Measurements from ENCODE around the gene CREB3L2. TPM values are rescaled to one million over a fixed set of nuclear protein-coding genes. Genes with fewer than 3 reads are reported as not detected.
A peak's percentile ranks its signal among the peaks of the same experiment; 100 is the strongest.

CREB3L2 gene
- total and polyA plus RNA-seq, 4 experiments from 2014 or later = 6.8 to 41.3 (median 28.3) TPM

- no peaks in the 10 kb centered on the region for H3K9me3 ChIP-seq (ENCODE audit: control insufficient read depth in 1 of 2, low read length in 2 of 2)
- H3K27me3 Mint-ChIP-seq = peaks cover 0 to 4% of the 10 kb centered on the region in 2 donors
- H3K36me3 Mint-ChIP-seq = peaks cover 0 to 4% of the 10 kb centered on the region in 2 donors
- peaks cover 0 to 9% (median 2%) of the 10 kb centered on the region in 8 donors for H3K9me3 Mint-ChIP-seq
- no peak overlapping the region for H3K4me3 Mint-ChIP-seq
- no peaks in the 10 kb centered on the region for H3K4me1 ChIP-seq (ENCODE audit: insufficient read depth, low read length)
- DNase-seq = no peak
- H3K36me3 ChIP-seq (ENCODE audit: insufficient read depth, low read length) = no peaks in the 10 kb centered on the region
- ChIA-PET POLR2A (ENCODE audit: partially characterized antibody) (interaction anchor here (0.9 kb wide), 1 partner anchor 9 kb away, joined by 4 read pairs; no protein-coding TSS in a partner anchor), CTCF (ENCODE audit: partially characterized antibody) (interaction anchor here (12.0 kb wide), 1 partner anchor 122 kb away, joined by 108 read pairs; no protein-coding TSS in a partner anchor)
- no peak overlapping the region for H3K27ac Mint-ChIP-seq
- H3K4me3 ChIP-seq (ENCODE audit: low read length in 2 of 2) = no peak overlapping the region
- intact Hi-C loops (cut with micrococcal nuclease) = no loop called here
- no peaks in the 10 kb centered on the region for H3K27me3 ChIP-seq (ENCODE audit: insufficient read depth, low read length)
- H3K4me1 Mint-ChIP-seq = peaks cover 0 to 2% (median 0%) of the 10 kb centered on the region in 4 donors
- H3K27ac ChIP-seq (ENCODE audit: low read depth, low read length) = no peak overlapping the region
These were observed 22.9 kb upstream of the CREB3L2 start for GRCh38 chr7:138024765-138025164.

GRCh38 chr7:138024343-138024691 is 22.4 kb upstream of the CREB3L2 start:
- Histone ChIP-seq H3K4me1 (ENCODE audit: insufficient read depth, low read length) (no peaks in the 10 kb centered on the region), H3K9me3 (ENCODE audit: control insufficient read depth in 1 of 2, low read length in 2 of 2) (no peaks in the 10 kb centered on the region), H3K4me3 (ENCODE audit: low read length in 2 of 2) (no peak overlapping the region), H3K36me3 (ENCODE audit: insufficient read depth, low read length) (no peaks in the 10 kb centered on the region), H3K27ac (ENCODE audit: low read depth, low read length) (no peak overlapping the region), H3K27me3 (ENCODE audit: insufficient read depth, low read length) (no peaks in the 10 kb centered on the region)
- peaks cover 0 to 9% (median 2%) of the 10 kb centered on the region in 8 donors for H3K9me3 Mint-ChIP-seq
- H3K27me3 Mint-ChIP-seq = peaks cover 0 to 4% of the 10 kb centered on the region in 2 donors
- H3K36me3 Mint-ChIP-seq = peaks cover 0 to 4% of the 10 kb centered on the region in 2 donors
- no peak overlapping the region for H3K27ac Mint-ChIP-seq
- POLR2A ChIA-PET (ENCODE audit: partially characterized antibody) = interaction anchor here (0.9 kb wide), 1 partner anchor 9 kb away, joined by 4 read pairs; no protein-coding TSS in a partner anchor
- H3K4me1 Mint-ChIP-seq = peaks cover 0 to 2% (median 0%) of the 10 kb centered on the region in 4 donors
- intact Hi-C loops (cut with micrococcal nuclease) = no loop called here
- no peak for DNase-seq
- CTCF ChIA-PET (ENCODE audit: partially characterized antibody) = interaction anchor here (1.0 to 12.0 kb wide), 4 partner anchors 15 to 121 kb away, joined by 3 to 108 read pairs (median 7); partner anchors contain the start of gene CREB3L2
- no peak overlapping the region for H3K4me3 Mint-ChIP-seq

GRCh38 chr7:138023618-138024342 is 21.9 kb upstream of the CREB3L2 start:
- Histone ChIP-seq H3K4me1 (ENCODE audit: insufficient read depth, low read length) (no peaks in the 10 kb centered on the region), H3K4me3 (ENCODE audit: low read length in 2 of 2) (no peak overlapping the region), H3K9me3 (ENCODE audit: control insufficient read depth in 1 of 2, low read length in 2 of 2) (no peaks in the 10 kb centered on the region), H3K27ac (ENCODE audit: low read depth, low read length) (no peak overlapping the region), H3K27me3 (ENCODE audit: insufficient read depth, low read length) (no peaks in the 10 kb centered on the region), H3K36me3 (ENCODE audit: insufficient read depth, low read length) (no peaks in the 10 kb centered on the region)
- Mint-ChIP-seq H3K4me1 (peaks cover 0 to 2% (median 0%) of the 10 kb centered on the region in 4 donors), H3K27me3 (peaks cover 0 to 4% of the 10 kb centered on the region in 2 donors), H3K36me3 (peaks cover 0 to 4% of the 10 kb centered on the region in 2 donors), H3K4me3 (no peak overlapping the region), H3K9me3 (peaks cover 0 to 9% (median 2%) of the 10 kb centered on the region in 8 donors), H3K27ac (no peak overlapping the region)
- DNase-seq = no peak
- ChIA-PET POLR2A (ENCODE audit: partially characterized antibody) (interaction anchor here (0.9 kb wide), 1 partner anchor 10 kb away, joined by 4 read pairs; no protein-coding TSS in a partner anchor), CTCF (ENCODE audit: partially characterized antibody) (interaction anchor here (1.0 to 12.0 kb wide), 4 partner anchors 15 to 121 kb away, joined by 3 to 108 read pairs (median 7); partner anchors contain the start of gene CREB3L2)
- intact Hi-C loops (cut with micrococcal nuclease) = no loop called here

- Histone ChIP-seq H3K36me3 (ENCODE audit: insufficient read depth, low read length) (no peaks in the 10 kb centered on the region), H3K27me3 (ENCODE audit: insufficient read depth, low read length) (no peaks in the 10 kb centered on the region), H3K27ac (ENCODE audit: low read depth, low read length) (no peak overlapping the region), H3K4me1 (ENCODE audit: insufficient read depth, low read length) (no peaks in the 10 kb centered on the region), H3K9me3 (ENCODE audit: control insufficient read depth in 1 of 2, low read length in 2 of 2) (no peaks in the 10 kb centered on the region), H3K4me3 (ENCODE audit: low read length in 2 of 2) (no peak overlapping the region)
- CTCF ChIA-PET (ENCODE audit: partially characterized antibody) = interaction anchor here (2.5 to 12.0 kb wide), 2 partner anchors 15 to 119 kb away, joined by 6 to 108 read pairs; no protein-coding TSS in a partner anchor
- Mint-ChIP-seq H3K4me3 (no peak overlapping the region), H3K27me3 (peaks cover 0 to 3% of the 10 kb centered on the region in 2 donors), H3K4me1 (peaks cover 0 to 2% (median 0%) of the 10 kb centered on the region in 4 donors), H3K36me3 (peaks cover 0 to 4% of the 10 kb centered on the region in 2 donors), H3K27ac (no peak overlapping the region), H3K9me3 (peaks cover 0 to 9% (median 2%) of the 10 kb centered on the region in 8 donors)
- DNase-seq = no peak
- POLR2A ChIA-PET (ENCODE audit: partially characterized antibody) = no interaction called here
- intact Hi-C loops (cut with micrococcal nuclease) = no loop called here
These were observed 20.0 kb upstream of the CREB3L2 start for GRCh38 chr7:138021889-138022288.

GRCh38 chr7:138017992-138018391 is 16.1 kb upstream of the CREB3L2 start:
- Mint-ChIP-seq H3K4me1 (no peaks in the 10 kb centered on the region), H3K9me3 (no peaks in the 10 kb centered on the region), H3K27me3 (peaks cover 0 to 3% of the 10 kb centered on the region in 2 donors), H3K4me3 (no peak overlapping the region), H3K27ac (no peak overlapping the region), H3K36me3 (no peaks in the 10 kb centered on the region)
- POLR2A ChIA-PET (ENCODE audit: partially characterized antibody) = no interaction called here
- H3K27me3 ChIP-seq (ENCODE audit: insufficient read depth, low read length) = no peaks in the 10 kb centered on the region
- no peak overlapping the region for H3K27ac ChIP-seq (ENCODE audit: low read depth, low read length)
- no peak for DNase-seq
- no peak overlapping the region for H3K4me3 ChIP-seq (ENCODE audit: low read length in 2 of 2)
- no peaks in the 10 kb centered on the region for H3K9me3 ChIP-seq (ENCODE audit: control insufficient read depth in 1 of 2, low read length in 2 of 2)
- intact Hi-C loops (cut with micrococcal nuclease) = no loop called here
- no peaks in the 10 kb centered on the region for H3K4me1 ChIP-seq (ENCODE audit: insufficient read depth, low read length)
- H3K36me3 ChIP-seq (ENCODE audit: insufficient read depth, low read length) = no peaks in the 10 kb centered on the region
- CTCF ChIA-PET (ENCODE audit: partially characterized antibody) = interaction anchor here (1.4 to 12.0 kb wide), 5 partner anchors 11 to 720 kb away, joined by 3 to 108 read pairs (median 16); partner anchors contain the start of gene CREB3L2

GRCh38 chr7:138015096-138015495 is 13.2 kb upstream of the CREB3L2 start:
- H3K27me3 ChIP-seq (ENCODE audit: insufficient read depth, low read length) = no peaks in the 10 kb centered on the region
- Mint-ChIP-seq H3K36me3 (no peaks in the 10 kb centered on the region), H3K4me1 (no peaks in the 10 kb centered on the region), H3K27me3 (no peaks in the 10 kb centered on the region), H3K27ac (no peak overlapping the region), H3K4me3 (no peak overlapping the region), H3K9me3 (no peaks in the 10 kb centered on the region)
- no peak overlapping the region for H3K27ac ChIP-seq (ENCODE audit: low read depth, low read length)
- no peaks in the 10 kb centered on the region for H3K9me3 ChIP-seq (ENCODE audit: control insufficient read depth in 1 of 2, low read length in 2 of 2)
- H3K4me1 ChIP-seq (ENCODE audit: insufficient read depth, low read length) = no peaks in the 10 kb centered on the region
- ChIA-PET POLR2A (ENCODE audit: partially characterized antibody) (no interaction called here), CTCF (ENCODE audit: partially characterized antibody) (interaction anchor here (1.0 to 12.0 kb wide), 4 partner anchors 8 to 112 kb away, joined by 3 to 108 read pairs (median 26); partner anchors contain the start of gene CREB3L2)
- DNase-seq = no peak
- H3K4me3 ChIP-seq (ENCODE audit: low read length in 2 of 2) = no peak overlapping the region
- H3K36me3 ChIP-seq (ENCODE audit: insufficient read depth, low read length) = no peaks in the 10 kb centered on the region
- intact Hi-C loops (cut with micrococcal nuclease) = no loop called here

- H3K4me3 Mint-ChIP-seq = no peak overlapping the region
- no peak overlapping the region for H3K4me3 ChIP-seq (ENCODE audit: low read length in 2 of 2)
- ChIA-PET POLR2A (ENCODE audit: partially characterized antibody) (no interaction called here), CTCF (ENCODE audit: partially characterized antibody) (interaction anchor here (1.0 to 12.0 kb wide), 4 partner anchors 7 to 112 kb away, joined by 3 to 108 read pairs (median 26); partner anchors contain the start of gene CREB3L2)
- no peaks in the 10 kb centered on the region for H3K27me3 Mint-ChIP-seq
- no peaks in the 10 kb centered on the region for H3K9me3 ChIP-seq (ENCODE audit: control insufficient read depth in 1 of 2, low read length in 2 of 2)
- H3K36me3 Mint-ChIP-seq = no peaks in the 10 kb centered on the region
- H3K4me1 ChIP-seq (ENCODE audit: insufficient read depth, low read length) = no peaks in the 10 kb centered on the region
- intact Hi-C loops (cut with micrococcal nuclease) = no loop called here
- no peaks in the 10 kb centered on the region for H3K9me3 Mint-ChIP-seq
- H3K36me3 ChIP-seq (ENCODE audit: insufficient read depth, low read length) = no peaks in the 10 kb centered on the region
- DNase-seq = no peak
- no peak overlapping the region for H3K27ac ChIP-seq (ENCODE audit: low read depth, low read length)
- no peaks in the 10 kb centered on the region for H3K4me1 Mint-ChIP-seq
- H3K27ac Mint-ChIP-seq = peak overlapping the region in 2 of 7 donors; percentile 13 to 67
- no peaks in the 10 kb centered on the region for H3K27me3 ChIP-seq (ENCODE audit: insufficient read depth, low read length)
These were observed 12.8 kb upstream of the CREB3L2 start for GRCh38 chr7:138014686-138015085.
